GM18526 (cell line): Measurements from ENCODE around the gene MSL2.

Experiments used
- POLR2A ChIP-seq: IDR thresholded peaks from 3 replicates; pipeline ENCODE4 v1.6.1; 2011; ENCODE audit not compliant: insufficient read length; ENCODE audit errors: extremely low read depth

MSL2 gene

DNA sequence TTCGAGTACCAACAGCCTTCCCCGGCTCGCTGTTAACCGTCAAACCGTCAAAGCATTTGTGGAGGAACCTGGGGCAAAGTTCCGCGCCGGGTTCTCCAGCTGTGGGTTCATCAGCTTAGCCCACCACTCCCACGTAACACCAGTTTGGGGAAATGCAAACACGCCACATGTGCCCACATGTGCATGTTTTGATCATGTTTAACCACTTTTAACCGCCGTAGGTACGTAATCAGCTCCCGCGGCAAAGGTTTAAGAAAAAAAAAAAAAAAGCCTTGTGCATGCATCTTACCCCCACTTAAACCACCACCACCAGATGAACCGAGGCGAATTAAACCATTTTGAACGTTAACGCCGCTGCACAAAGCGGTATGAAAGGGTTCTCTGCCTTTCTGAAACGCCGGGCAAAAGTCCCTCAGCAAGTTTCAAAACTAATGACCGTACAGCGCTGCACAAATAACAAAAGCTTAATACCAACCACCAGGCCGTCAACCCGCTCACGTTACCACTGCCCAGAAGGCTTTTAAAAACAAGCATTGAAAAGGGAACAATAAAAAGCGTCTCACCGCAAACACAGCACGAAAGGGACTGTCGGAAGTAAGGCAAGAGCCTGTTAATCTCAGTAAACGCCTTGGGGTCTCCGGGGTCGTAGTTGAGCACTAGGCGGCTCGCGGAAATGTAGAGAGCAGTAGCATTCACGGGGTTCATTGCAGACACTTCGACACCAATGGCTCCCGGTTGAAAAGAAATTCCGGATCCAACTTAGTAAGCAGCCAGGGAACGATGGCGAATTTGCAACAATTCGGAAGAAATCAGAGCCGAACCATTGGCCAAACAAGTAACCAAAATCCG lies 1.5 kb downstream of the MSL2 start:
- TF ChIP-seq POLR2A, result no peak

GRCh38 chr3:136193278-136194054 lies 2.7 kb downstream of the MSL2 start:
- no peak for TF ChIP-seq POLR2A

GRCh38 chr3:136192831-136193230 lies 3.3 kb downstream of the MSL2 start:
- TF ChIP-seq POLR2A, result no peak

DNA sequence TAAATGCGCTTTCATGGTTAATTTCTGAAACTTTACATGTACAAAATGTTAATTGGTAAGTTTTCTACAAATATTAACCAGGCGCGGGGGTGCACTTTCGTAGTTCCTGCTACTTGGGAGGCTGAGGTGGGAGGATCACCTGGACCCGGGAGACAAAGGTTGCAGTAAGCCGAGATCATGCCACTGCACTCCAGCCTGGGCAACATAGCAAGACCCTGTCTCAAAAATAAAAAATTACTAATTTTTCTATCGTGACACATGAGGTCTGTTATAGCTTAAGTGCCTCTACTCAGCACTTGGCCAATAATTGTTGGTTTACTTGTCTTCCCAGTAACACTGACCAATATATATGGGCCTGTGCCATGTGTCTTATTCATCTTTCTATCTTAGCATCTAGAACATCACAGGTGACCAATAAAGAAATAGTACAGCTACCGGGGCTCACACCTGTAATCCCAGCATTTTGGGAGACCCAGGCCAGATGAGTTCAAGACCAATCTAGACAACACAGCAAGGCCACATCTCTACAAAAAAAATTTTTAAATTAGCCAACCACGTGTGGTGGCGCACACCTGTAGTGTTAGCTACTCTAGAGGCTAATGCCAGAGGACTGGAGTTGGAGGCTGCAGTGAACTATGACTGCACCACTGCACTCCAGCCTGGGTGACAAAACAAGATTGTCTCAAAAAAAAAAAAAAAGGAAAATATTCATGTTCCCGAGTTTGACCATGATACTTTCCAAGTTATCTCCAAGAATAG lies 6.1 kb downstream of the MSL2 start:
- TF ChIP-seq POLR2A, result no peak

DNA sequence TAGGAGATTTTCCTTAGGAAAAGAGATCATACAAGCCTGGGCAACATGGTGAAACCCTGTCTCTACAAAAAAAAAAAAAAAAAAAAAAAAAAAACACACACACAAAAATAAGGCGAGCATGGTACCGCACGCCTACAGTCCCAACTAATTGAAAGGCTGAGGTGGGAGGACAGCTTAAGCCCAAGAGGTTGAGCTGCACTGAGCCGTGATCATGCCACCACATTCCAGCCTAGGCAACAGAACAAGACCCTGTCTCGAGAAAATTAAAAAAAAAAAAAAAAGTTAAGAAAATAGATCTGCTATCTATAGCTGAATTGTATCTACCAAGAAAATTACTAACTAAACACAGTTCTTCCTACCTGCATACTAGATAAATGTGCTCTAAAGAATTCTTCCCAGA lies 7.1 kb downstream of the MSL2 start:
- no peak for TF ChIP-seq POLR2A

- TF ChIP-seq POLR2A, result no peak
These were observed 8.3 kb downstream of the MSL2 start for GRCh38 chr3:136187868-136188267.

DNA sequence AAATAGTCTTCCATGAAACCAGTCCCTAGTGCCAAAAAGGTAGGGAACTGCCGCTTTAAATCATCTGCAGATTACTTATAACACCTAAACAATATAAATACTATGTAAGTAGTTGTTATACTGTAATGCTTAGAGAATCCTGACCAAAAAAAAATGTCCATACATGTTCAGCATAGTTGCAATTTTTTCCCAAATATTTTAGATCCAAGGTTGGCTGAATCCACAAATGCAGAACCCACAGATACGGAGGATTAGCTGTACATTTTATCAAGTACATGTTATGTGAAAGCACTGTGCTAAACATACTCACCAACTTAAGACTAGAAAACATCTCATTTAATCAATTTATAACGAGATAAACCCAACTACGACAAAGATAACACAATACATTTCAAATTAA lies 9.3 kb downstream of the MSL2 start:
- TF ChIP-seq POLR2A, result no peak

- no peak for TF ChIP-seq POLR2A
These were observed 9.8 kb downstream of the MSL2 start for GRCh38 chr3:136186344-136186743.

GRCh38 chr3:136184703-136185102 lies 11.4 kb downstream of the MSL2 start:
- TF ChIP-seq POLR2A, result no peak

DNA sequence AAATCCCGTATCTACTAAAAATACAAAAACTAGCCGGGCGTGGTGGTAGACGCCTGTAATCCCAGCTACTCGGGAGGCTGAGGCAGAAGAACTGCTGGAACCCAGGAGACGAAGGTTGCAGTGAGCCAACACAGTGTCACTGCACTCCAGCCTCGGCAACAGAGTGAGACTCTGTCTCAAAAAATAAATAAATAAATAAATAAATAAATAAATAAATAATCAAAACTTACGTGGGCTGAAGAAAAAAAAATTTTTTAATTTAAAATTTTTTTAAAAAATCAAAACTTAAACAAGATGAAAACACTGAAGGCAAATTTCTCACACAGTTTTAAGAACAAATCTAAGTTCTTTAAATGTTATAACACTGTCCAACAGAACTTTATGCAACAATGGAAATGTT lies 14.4 kb downstream of the MSL2 start:
- TF ChIP-seq POLR2A, result no peak

GRCh38 chr3:136177876-136178275 lies 18.3 kb downstream of the MSL2 start:
- TF ChIP-seq POLR2A, result no peak

GRCh38 chr3:136173939-136174490 lies 22.1 kb downstream of the MSL2 start:
- TF ChIP-seq POLR2A, result no peak

GRCh38 chr3:136171097-136171542 lies 25.0 kb downstream of the MSL2 start:
- TF ChIP-seq POLR2A, result no peak

- no peak for TF ChIP-seq POLR2A
These were observed 29.6 kb downstream of the MSL2 start for GRCh38 chr3:136166507-136166906.

- no peak for TF ChIP-seq POLR2A
These were observed 33.8 kb downstream of the MSL2 start for GRCh38 chr3:136162322-136162721.
